ENCODE results near the gene SYN1.

GRCh38 chrX:47595716-47596251 lies 23.9 kb downstream of the SYN1 start:
- TF ChIP-seq POLR2A (IDR thresholded peaks at IDR 0.05), result no peak
- no peak for TF ChIP-seq CTCF (IDR thresholded peaks at IDR 0.05)
